ENCODE measurements around the gene SULT2B1.
"Not testable (repeated sequence)": the region's sequence is repeated elsewhere in the genome, so short reads cannot be mapped to it uniquely, and the experiment has no call there.

SULT2B1 gene

GRCh38 chr19:48524732-48525131 is 27.2 kb upstream of the SULT2B1 start:
- in situ Hi-C loops (cut with MboI; ENCODE audit: low sequenced_read_pairs, unreplicated experiment), result no loop called here
- DNase-seq (ENCODE audit: low spot score), result no peak
- no peak for TF ChIP-seq CTCF (IDR thresholded peaks at IDR 0.05; ENCODE audit: borderline replicate concordance, control extremely low read depth, extremely low read depth, insufficient read depth, missing control alignments)

- no peak for TF ChIP-seq CTCF (IDR thresholded peaks at IDR 0.05; ENCODE audit: borderline replicate concordance, control extremely low read depth, extremely low read depth, insufficient read depth, missing control alignments)
- in situ Hi-C loops (cut with MboI; ENCODE audit: low sequenced_read_pairs, unreplicated experiment), result no loop called here
Observed at GRCh38 chr19:48529156-48529555, 22.8 kb upstream of the SULT2B1 start.

DNA sequence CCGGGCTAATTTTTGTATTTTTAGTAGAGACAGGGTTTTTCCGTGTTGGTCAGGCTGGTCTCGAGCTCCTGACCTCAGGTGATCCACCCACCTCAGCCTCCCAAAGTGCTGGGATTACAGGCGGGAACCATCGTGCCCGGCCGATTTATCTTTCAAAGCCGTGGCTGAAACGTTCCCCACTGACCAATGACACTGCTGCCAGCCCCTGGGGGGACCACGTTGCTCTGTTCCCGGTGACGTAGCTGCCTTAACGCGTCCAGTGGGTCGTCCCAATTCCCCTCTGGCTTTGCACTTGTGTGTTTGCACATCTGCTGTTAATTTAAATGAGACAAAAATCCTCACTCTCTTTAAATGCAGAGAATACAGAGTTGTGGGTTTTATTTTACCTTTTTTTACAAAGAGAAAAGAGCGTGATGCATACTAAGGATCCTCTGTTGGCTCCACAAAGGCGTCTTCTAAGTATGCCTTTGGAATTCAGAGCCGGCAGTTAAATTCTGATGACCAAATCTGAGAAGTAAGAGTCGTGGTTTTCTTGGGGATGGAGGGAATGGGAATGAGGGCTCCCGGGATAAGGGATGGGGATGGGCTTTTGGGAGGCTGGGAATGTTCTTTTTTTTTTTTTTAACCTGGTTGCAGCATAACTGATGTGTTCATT is 21.8 kb upstream of the SULT2B1 start:
- in situ Hi-C loops (cut with MboI; ENCODE audit: low sequenced_read_pairs, unreplicated experiment), result no loop called here
- TF ChIP-seq CTCF (IDR thresholded peaks at IDR 0.05; ENCODE audit: borderline replicate concordance, control extremely low read depth, extremely low read depth, insufficient read depth, missing control alignments), result no peak
- DNase-seq (ENCODE audit: low spot score), result no peak

More at GRCh38 chr19:48529156-48529555, 22.8 kb upstream of the SULT2B1 start:
- DNase-seq (ENCODE audit: low spot score), result no peak

GRCh38 chr19:48530770-48531169 is 21.2 kb upstream of the SULT2B1 start:
- TF ChIP-seq CTCF (IDR thresholded peaks at IDR 0.05; ENCODE audit: borderline replicate concordance, control extremely low read depth, extremely low read depth, insufficient read depth, missing control alignments), result no peak
- no peak for DNase-seq (ENCODE audit: low spot score)
- in situ Hi-C loops (cut with MboI; ENCODE audit: low sequenced_read_pairs, unreplicated experiment), result no loop called here

- TF ChIP-seq CTCF (IDR thresholded peaks at IDR 0.05; ENCODE audit: borderline replicate concordance, control extremely low read depth, extremely low read depth, insufficient read depth, missing control alignments), result no peak
- in situ Hi-C loops (cut with MboI; ENCODE audit: low sequenced_read_pairs, unreplicated experiment), result no loop called here
- DNase-seq (ENCODE audit: low spot score), result no peak
Observed at GRCh38 chr19:48533770-48534169, 18.2 kb upstream of the SULT2B1 start.

GRCh38 chr19:48537541-48537940 is 14.4 kb upstream of the SULT2B1 start:
- DNase-seq (ENCODE audit: low spot score), result no peak
- in situ Hi-C loops (cut with MboI; ENCODE audit: low sequenced_read_pairs, unreplicated experiment), result no loop called here
- TF ChIP-seq CTCF (IDR thresholded peaks at IDR 0.05; ENCODE audit: borderline replicate concordance, control extremely low read depth, extremely low read depth, insufficient read depth, missing control alignments), result no peak

- in situ Hi-C loops (cut with MboI; ENCODE audit: low sequenced_read_pairs, unreplicated experiment); DNase-seq (ENCODE audit: low spot score): not testable (repeated sequence)
Observed at GRCh38 chr19:48538057-48538456, 13.9 kb upstream of the SULT2B1 start.
